Measurements from ENCODE around the gene CYREN. TPM values are rescaled to one million over a fixed set of nuclear protein-coding genes. Genes with fewer than 3 reads are reported as not detected.

Gene CYREN
- total and polyA plus RNA-seq, 9 of the 15 experiments (the other 6 are each of a cell fraction or from before 2014, with no cell fraction given) = 13.9 to 108 (median 88.8) TPM

GRCh38 chr7:135156290-135156689 is 14.2 kb downstream of the CYREN start:
- Histone ChIP-seq H3K79me2 (ENCODE audit: control insufficient read depth, insufficient read depth, low read length) (no peaks in the 10 kb centered on the region), H3K9me1 (ENCODE audit: control insufficient read depth, insufficient read depth, low read length) (no peaks in the 10 kb centered on the region), H3K4me2 (ENCODE audit: insufficient read depth, low read length) (no peak overlapping the region), H4K20me1 (replicated peaks; ENCODE audit: control insufficient read depth, insufficient read depth, low read length) (no peaks in the 10 kb centered on the region), H3K9me3 (replicated peaks; ENCODE audit: control insufficient read depth, insufficient read depth, low read depth, low read length) (peaks cover 25% of the 10 kb centered on the region), H3K36me3 (ENCODE audit: control insufficient read depth, insufficient read depth, low read length) (peaks cover 5% of the 10 kb centered on the region; the same call in 2 of the 3 replicates), H3K4me3 (no peak overlapping the region), H3K27ac (ENCODE audit: extremely low read depth, low read depth, low read length) (no peak overlapping the region), H3K27me3 (ENCODE audit: control insufficient read depth in 2 of 2, insufficient read depth in 2 of 2, low read length in 2 of 2) (no peaks in the 10 kb centered on the region), H3K4me1 (replicated peaks in 1 of 2; ENCODE audit: control insufficient read depth in 2 of 2, insufficient read depth in 2 of 2, low read length in 2 of 2) (peaks cover 4 to 21% of the 10 kb centered on the region in 2 experiments; a peak in 4 of 5 replicates), H2AFZ (ENCODE audit: low read depth, low read length) (no peak overlapping the region), H3K9ac (ENCODE audit: insufficient read depth in 1 of 2, low read depth in 2 of 2, low read length in 2 of 2) (no peak overlapping the region)
- 10% methylated on average over 1 of the region's 1 CpG for WGBS (ENCODE audit: insufficient coverage, low coverage, missing lambda C conversion rate)
- DNase-seq (ENCODE audit: extremely low read depth in 1 of 4, low spot score in 3 of 4) (no peak), ATAC-seq (no peak), FAIRE-seq (no peak)
- CTCF ChIA-PET (ENCODE audit: low intra/inter-chr PET ratio) = no interaction called here
- in situ Hi-C loops (cut with MboI) = no loop called here
- no TSS peak for BruUV-seq (replicated peaks)
- intact Hi-C loops (cut with micrococcal nuclease) = no loop called here
- POLR2A ChIA-PET = interaction anchor here (0.7 kb wide), 1 partner anchor 647 kb away, joined by 3 read pairs; no protein-coding TSS in a partner anchor
- TF ChIP-seq MLLT1 (IDR thresholded peaks at IDR 0.05) = 0 out of 4 replicates have a peak, but pooled peaks of 1 of the 2 experiments have one; percentile 28
- no peak for TF ChIP-seq HNRNPLL (IDR thresholded peaks at IDR 0.05; ENCODE audit: low read depth, low read length, poor library complexity, severe bottlenecking)
- TF ChIP-seq ZNF280B (CRISPR knock-in tag; IDR thresholded peaks at IDR 0.05) = peak; percentile 89
- no peak for TF ChIP-seq THAP12 (CRISPR knock-in tag; IDR thresholded peaks at IDR 0.05)
- TF ChIP-seq ZFP30 (CRISPR knock-in tag; IDR thresholded peaks at IDR 0.05; ENCODE audit: borderline replicate concordance) = 0 out of 2 replicates have a peak, but pooled peaks have one; percentile 15
- 0 out of 4 replicates have a peak, but pooled peaks of 1 of the 2 experiments have one; percentile 30 for TF ChIP-seq ARNT (IDR thresholded peaks at IDR 0.05)
- peak; percentile 98 for TF ChIP-seq TRIM28 (IDR thresholded peaks at IDR 0.05)
- TF ChIP-seq ZNF316 (IDR thresholded peaks at IDR 0.05) = no peak
- no peak for TF ChIP-seq ZNF764 (CRISPR knock-in tag; IDR thresholded peaks at IDR 0.05; ENCODE audit: low read depth)
- TF ChIP-seq SP1 (CRISPR knock-in tag; IDR thresholded peaks at IDR 0.05) = no peak
- no peak for TF ChIP-seq ZNF830 (CRISPR knock-in tag; IDR thresholded peaks at IDR 0.05)
- no peak for TF ChIP-seq BRD9 (IDR thresholded peaks at IDR 0.05; ENCODE audit: low read depth, partially characterized antibody)
- TF ChIP-seq TRIM24 (IDR thresholded peaks at IDR 0.05) = peak; percentile 76 to 87
- peak; percentile 71 for TF ChIP-seq CHAMP1 (IDR thresholded peaks at IDR 0.05)
- no peak for TF ChIP-seq ZFP36 (IDR thresholded peaks at IDR 0.05; ENCODE audit: low read depth, low read length, partially characterized antibody)
- no peak for TF ChIP-seq POLR2A (conservative IDR thresholded peaks at IDR 0.05)
- TF ChIP-seq TCF3 (CRISPR knock-in tag; IDR thresholded peaks at IDR 0.05) = no peak
